ENCODE results near the gene GRB14. TPM values are rescaled to one million over a fixed set of nuclear protein-coding genes. Genes with fewer than 3 reads are reported as not detected.

The GRB14 gene
- 10 to 100 TPM in 2 of 4 donors, 1 to 10 TPM in 2; 6.5 to 14.6 (median 9.2) TPM for total RNA-seq

GRCh38 chr2:164620873-164621763, at the start of gene GRB14:
Gene GRB14, minus strand, starts transcription at chr2:164621482. Its CDS starts 173 bp downstream, at chr2:164621309.
- H3K4me1 ChIP-seq: peaks cover 0 to 27% (median 0%) of the 10 kb centered on the region in 4 donors
- 0 to 2% methylated on average over 20 to 53 of the region's 96 CpGs for WGBS, 2 donors
- H3K9me3 ChIP-seq: no peaks in the 10 kb centered on the region
- no peaks in the 10 kb centered on the region for H3K27me3 ChIP-seq
- peak within 1 kb of the TSS in 2 of 4 donors; percentile 1 to 72 for H3K27ac ChIP-seq
- no peaks in the 10 kb centered on the region for H3K36me3 ChIP-seq
- TF ChIP-seq EP300 (IDR thresholded peaks at IDR 0.05) (peak in 1 of 2 donors; percentile 45), POLR2A (IDR thresholded peaks at IDR 0.05) (no peak), CTCF (IDR thresholded peaks at IDR 0.05) (peak in 1 of 5 experiments; percentile 2)
- peak within 1 kb of the TSS; percentile 50 to 88 (median 60) for H3K4me3 ChIP-seq
- DNase-seq (ENCODE audit: low spot score in 2 of 2): no peak

- no peak overlapping the region for H3K27ac ChIP-seq
- H3K4me1 ChIP-seq: peaks cover 0 to 16% (median 0%) of the 10 kb centered on the region in 4 donors
- H3K36me3 ChIP-seq: no peaks in the 10 kb centered on the region
- no peak for DNase-seq (ENCODE audit: low spot score in 2 of 2)
- H3K4me3 ChIP-seq: no peak overlapping the region
- TF ChIP-seq CTCF (IDR thresholded peaks at IDR 0.05) (no peak), EP300 (IDR thresholded peaks at IDR 0.05) (no peak), POLR2A (IDR thresholded peaks at IDR 0.05) (no peak)
- no peaks in the 10 kb centered on the region for H3K27me3 ChIP-seq
- peaks cover 0 to 3% (median 0%) of the 10 kb centered on the region in 4 donors for H3K9me3 ChIP-seq
Observed at GRCh38 chr2:164669291-164669690, 48.0 kb upstream of the GRB14 start.

GRCh38 chr2:164667566-164667965, 46.3 kb upstream of the GRB14 start:
- TF ChIP-seq POLR2A (IDR thresholded peaks at IDR 0.05): no peak
- no peak for TF ChIP-seq EP300 (IDR thresholded peaks at IDR 0.05)
- TF ChIP-seq CTCF (IDR thresholded peaks at IDR 0.05): no peak
- no peak for DNase-seq (ENCODE audit: low spot score in 2 of 2)
- Histone ChIP-seq H3K27ac (no peak overlapping the region), H3K27me3 (no peaks in the 10 kb centered on the region), H3K36me3 (no peaks in the 10 kb centered on the region), H3K9me3 (peaks cover 0 to 3% (median 0%) of the 10 kb centered on the region in 4 donors), H3K4me1 (peaks cover 0 to 16% (median 0%) of the 10 kb centered on the region in 4 donors), H3K4me3 (no peak overlapping the region)
- 77 to 83% methylated on average over 2 of the region's 2 CpGs for WGBS, 2 donors

- no peak for TF ChIP-seq EP300 (IDR thresholded peaks at IDR 0.05)
- TF ChIP-seq POLR2A (IDR thresholded peaks at IDR 0.05): no peak
- no peak for TF ChIP-seq CTCF (IDR thresholded peaks at IDR 0.05)
- DNase-seq (ENCODE audit: low spot score in 2 of 2): no peak
- peaks cover 0 to 3% (median 0%) of the 10 kb centered on the region in 4 donors for H3K9me3 ChIP-seq
- no peak overlapping the region for H3K27ac ChIP-seq
- peaks cover 0 to 3% (median 0%) of the 10 kb centered on the region in 4 donors for H3K4me1 ChIP-seq
- H3K27me3 ChIP-seq: no peaks in the 10 kb centered on the region
- H3K4me3 ChIP-seq: no peak overlapping the region
- H3K36me3 ChIP-seq: no peaks in the 10 kb centered on the region
Observed at GRCh38 chr2:164664070-164664469, 42.8 kb upstream of the GRB14 start.

All from tibial nerve (tissue), 4 donors.